SK-N-SH (cell line): ENCODE measurements around the gene UBALD1.

ENCODE experiments used
- CTCF ChIP-seq: fragments of 200-600 bp; sonication (generic); IDR thresholded peaks from 2 replicates; pipeline ENCODE4 v1.6.1; 2017; ENCODE audit warnings: antibody characterized with exemption, mild to moderate bottlenecking, moderate library complexity
- EZH2phosphoT487 ChIP-seq: fragments of 200-600 bp; sonication (generic); IDR thresholded peaks from 2 replicates; pipeline ENCODE4 v1.6.1; 2017; ENCODE audit warnings: low read depth, mixed run types, mild to moderate bottlenecking, antibody characterized with exemption, moderate library complexity, borderline replicate concordance
- GATA2 ChIP-seq: sonication (generic); formaldehyde crosslinking; IDR thresholded peaks from 2 replicates; pipeline ENCODE4 v1.5.0; 2020; ENCODE audit warnings: mild to moderate bottlenecking, missing genetic modification reagents
- TCF12 ChIP-seq: IDR thresholded peaks from 2 replicates; pipeline ENCODE4 v1.4.0; 2012

DNA sequence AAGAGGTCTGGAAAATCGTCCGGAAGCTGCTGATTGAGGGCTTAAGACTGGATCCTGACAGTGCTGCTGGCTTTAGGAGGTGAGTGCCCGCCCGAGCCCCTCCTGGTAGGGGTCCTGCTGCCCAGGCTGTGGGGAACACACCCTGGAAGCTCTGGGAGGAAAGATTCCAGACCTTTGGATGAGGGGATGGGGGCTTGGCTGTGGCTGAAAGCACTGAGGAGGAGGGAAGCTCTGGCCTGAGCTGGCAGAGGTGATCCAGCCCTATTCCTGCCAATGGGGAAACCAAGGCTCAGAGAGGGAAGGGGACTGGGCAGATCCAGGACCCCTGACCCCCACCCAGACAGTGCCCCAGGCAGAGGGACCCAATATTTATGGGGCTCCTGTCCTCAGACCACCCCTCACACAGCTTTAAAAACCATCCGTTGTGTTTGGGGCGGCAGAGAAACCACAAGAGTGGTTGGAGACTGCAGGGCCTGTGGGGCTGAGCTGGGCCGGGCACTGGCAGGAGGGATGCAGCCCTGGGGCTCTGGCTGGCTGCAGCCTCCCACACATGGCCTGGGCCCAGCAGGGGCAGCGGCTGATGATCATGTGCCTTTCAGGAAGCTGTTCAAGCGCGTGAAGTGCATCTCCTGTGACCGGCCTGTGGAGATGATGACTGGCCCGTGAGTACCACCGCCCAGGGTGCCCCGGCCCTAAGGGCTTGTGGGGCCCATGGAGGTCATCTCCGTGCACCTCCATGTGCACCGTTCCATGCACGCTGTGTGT lies 22.8 kb downstream of the UBALD1 start:
- no peak for TF ChIP-seq GATA2 (CRISPR knock-in tag)
- no peak for TF ChIP-seq EZH2phosphoT487
- TF ChIP-seq CTCF = no peak
- TF ChIP-seq TCF12 = no peak
